Loucy (cell line): Measurements from ENCODE around the gene C5orf47.

Source experiments
- H2AFZ ChIP-seq: fragments of 200-600 bp; sonication (generic); 2 replicates; pipeline ENCODE4 v1.6.0; 2016; ENCODE audit warnings: antibody characterized with exemption, mild to moderate bottlenecking, low read length, moderate library complexity
- H3F3A ChIP-seq: fragments of 200-600 bp; 2 replicates; pipeline ENCODE4 v1.6.0; 2016; ENCODE audit warnings: antibody characterized with exemption, low read depth, mild to moderate bottlenecking
- H3K27me3 ChIP-seq: fragments of 200-600 bp; sonication (generic); 2 replicates; pipeline ENCODE4 v1.6.1; 2014; ENCODE audit warnings: low read length, mild to moderate bottlenecking; ENCODE audit not compliant: insufficient read depth, poor library complexity, severe bottlenecking
- H3K36me3 ChIP-seq: fragments of 200-600 bp; sonication (generic); 2 replicates; pipeline ENCODE4 v1.6.1; 2016; ENCODE audit warnings: low read length; ENCODE audit not compliant: insufficient read depth
- H3K4me1 ChIP-seq: fragments of 200-600 bp; sonication (generic); 2 replicates; pipeline ENCODE4 v1.5.1; 2014; ENCODE audit warnings: low read length, mild to moderate bottlenecking; ENCODE audit not compliant: insufficient read depth, poor library complexity, severe bottlenecking
- H3K4me2 ChIP-seq: fragments of 200-600 bp; sonication (generic); 2 replicates; pipeline ENCODE4 v1.6.0; 2014; ENCODE audit warnings: antibody characterized with exemption, low read length, low read depth, mild to moderate bottlenecking; ENCODE audit not compliant: poor library complexity, severe bottlenecking
- H3K4me3 ChIP-seq: fragments of 200-600 bp; sonication (generic); 2 replicates; pipeline ENCODE4 v1.5.1; 2014; ENCODE audit warnings: low read length, mild to moderate bottlenecking, mixed read lengths; ENCODE audit not compliant: poor library complexity, severe bottlenecking
- H3K79me2 ChIP-seq: fragments of 200-600 bp; sonication (generic); 2 replicates; pipeline ENCODE4 v1.6.1; 2014; ENCODE audit warnings: low read length; ENCODE audit not compliant: insufficient read depth
- H3K9ac ChIP-seq: fragments of 200-600 bp; sonication (generic); 2 replicates; pipeline ENCODE4 v1.6.0; 2014; ENCODE audit warnings: mild to moderate bottlenecking, low read depth, low read length, moderate library complexity; ENCODE audit not compliant: poor library complexity, severe bottlenecking
- H3K9me2 ChIP-seq: fragments of 200-600 bp; sonication (generic); replicated peaks from 2 replicates; pipeline ENCODE4 v1.6.1; 2016; ENCODE audit warnings: low read depth, low read length, mixed read lengths
- H3K9me3 ChIP-seq: fragments of 200-600 bp; sonication (generic); 2 replicates; pipeline ENCODE4 v1.6.1; 2014; ENCODE audit warnings: mild to moderate bottlenecking, antibody characterized with exemption, low read length, low read depth; ENCODE audit not compliant: insufficient read depth
- H4K20me1 ChIP-seq: fragments of 200-600 bp; sonication (generic); 2 replicates; pipeline ENCODE4 v1.6.0; 2014; ENCODE audit warnings: antibody characterized with exemption, low read length, mild to moderate bottlenecking; ENCODE audit not compliant: insufficient read depth, poor library complexity, severe bottlenecking
- EZH2phosphoT487 ChIP-seq: fragments of 200-600 bp; IDR thresholded peaks from 2 replicates; pipeline ENCODE4 v1.6.1; 2018; ENCODE audit warnings: antibody characterized with exemption, mild to moderate bottlenecking, moderate library complexity, borderline replicate concordance
- TF ChIP-seq, protein P1 (sequence below): fragments of 200-600 bp; sonication (generic); conservative IDR thresholded peaks from 2 replicates; pipeline ENCODE4 v1.5.1; 2014; ENCODE audit warnings: mild to moderate bottlenecking, antibody characterized with exemption, low read length

C5orf47 gene

DNA sequence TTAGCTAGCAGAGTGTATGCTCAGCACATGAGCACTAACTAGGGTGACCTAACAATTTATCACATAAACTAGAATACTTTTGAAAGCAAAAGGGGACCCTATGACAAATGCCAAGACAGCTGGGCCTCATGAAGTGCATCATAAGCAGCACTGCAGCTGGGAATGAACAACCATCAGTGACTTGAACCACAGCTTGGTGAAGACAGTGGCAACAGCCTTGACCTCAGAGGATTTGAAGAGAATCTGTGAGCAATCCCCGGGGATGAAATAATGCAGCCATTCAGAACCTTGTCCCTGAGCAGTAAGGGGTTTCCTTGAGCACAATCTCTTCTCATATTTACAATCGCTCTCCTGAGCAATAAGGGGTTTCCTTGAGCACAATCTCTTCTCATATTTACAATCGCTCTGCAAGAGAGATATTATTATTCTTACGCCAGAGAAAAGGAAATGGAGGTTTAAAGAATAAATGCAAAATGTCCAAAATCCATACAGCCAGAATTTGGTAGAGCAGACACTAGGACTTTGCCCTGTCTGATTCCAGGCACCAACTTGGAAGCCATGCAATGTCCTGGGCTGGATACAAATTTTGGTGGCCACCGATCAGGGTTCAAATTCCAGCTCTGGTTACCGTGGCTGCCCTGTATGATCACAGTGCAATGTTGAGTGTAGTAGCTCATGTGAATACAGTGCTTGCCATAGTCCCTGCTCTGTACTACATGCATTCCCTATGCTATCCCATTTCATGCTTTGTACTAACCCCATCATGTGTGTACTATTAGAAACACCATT, 55.7 kb downstream of the C5orf47 start:
- Histone ChIP-seq H3K9me2 (no peaks in the 10 kb centered on the region), H3K79me2 (no peaks in the 10 kb centered on the region), H3K9me3 (no peaks in the 10 kb centered on the region), H4K20me1 (no peaks in the 10 kb centered on the region), H3F3A (no peaks in the 10 kb centered on the region), H3K36me3 (no peaks in the 10 kb centered on the region), H3K4me1 (no peaks in the 10 kb centered on the region), H3K27me3 (no peaks in the 10 kb centered on the region), H2AFZ (no peak overlapping the region), H3K4me2 (no peak overlapping the region), H3K9ac (no peak overlapping the region), H3K4me3 (no peak overlapping the region)
- TF ChIP-seq, protein P1, sequence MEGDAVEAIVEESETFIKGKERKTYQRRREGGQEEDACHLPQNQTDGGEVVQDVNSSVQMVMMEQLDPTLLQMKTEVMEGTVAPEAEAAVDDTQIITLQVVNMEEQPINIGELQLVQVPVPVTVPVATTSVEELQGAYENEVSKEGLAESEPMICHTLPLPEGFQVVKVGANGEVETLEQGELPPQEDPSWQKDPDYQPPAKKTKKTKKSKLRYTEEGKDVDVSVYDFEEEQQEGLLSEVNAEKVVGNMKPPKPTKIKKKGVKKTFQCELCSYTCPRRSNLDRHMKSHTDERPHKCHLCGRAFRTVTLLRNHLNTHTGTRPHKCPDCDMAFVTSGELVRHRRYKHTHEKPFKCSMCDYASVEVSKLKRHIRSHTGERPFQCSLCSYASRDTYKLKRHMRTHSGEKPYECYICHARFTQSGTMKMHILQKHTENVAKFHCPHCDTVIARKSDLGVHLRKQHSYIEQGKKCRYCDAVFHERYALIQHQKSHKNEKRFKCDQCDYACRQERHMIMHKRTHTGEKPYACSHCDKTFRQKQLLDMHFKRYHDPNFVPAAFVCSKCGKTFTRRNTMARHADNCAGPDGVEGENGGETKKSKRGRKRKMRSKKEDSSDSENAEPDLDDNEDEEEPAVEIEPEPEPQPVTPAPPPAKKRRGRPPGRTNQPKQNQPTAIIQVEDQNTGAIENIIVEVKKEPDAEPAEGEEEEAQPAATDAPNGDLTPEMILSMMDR: no peak
- TF ChIP-seq EZH2phosphoT487: no peak

DNA sequence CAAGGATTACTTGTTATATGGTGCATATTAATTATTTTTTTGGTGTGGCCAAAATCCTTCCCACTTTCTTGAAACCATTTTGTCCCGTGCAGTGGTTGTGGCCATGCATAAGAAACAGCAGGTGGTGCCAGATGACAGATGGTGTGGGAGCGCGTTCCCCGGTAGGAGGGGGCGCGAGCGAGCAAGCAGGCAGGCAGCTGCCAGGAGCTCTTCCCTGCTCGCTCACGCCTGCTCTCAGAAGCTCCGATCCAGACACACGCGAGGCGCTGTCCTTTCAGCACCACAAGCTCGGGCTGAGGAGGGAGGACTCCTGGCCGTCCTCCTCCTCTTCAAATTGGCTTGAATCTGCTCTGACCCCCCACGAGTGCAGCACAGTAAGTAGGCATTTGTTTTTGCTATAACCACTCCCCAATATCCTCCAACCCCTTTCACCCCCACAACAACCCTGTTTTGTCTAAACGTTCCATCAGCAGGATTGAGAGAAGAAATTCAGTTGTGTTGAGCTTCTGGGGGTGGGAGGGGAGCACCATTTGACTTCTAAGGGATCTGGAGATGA, 56.6 kb downstream of the C5orf47 start, which contains the start of gene NSG2:
Gene NSG2 (plus strand): TSS at position 237 of the 556 bp plus-strand sequence. CDS start 1,050 bp downstream, outside the sequence.
- no peaks in the 10 kb centered on the region for H3K4me1 ChIP-seq
- no peak for TF ChIP-seq EZH2phosphoT487
- TF ChIP-seq, protein P1: peak; percentile 67
- H4K20me1 ChIP-seq: no peaks in the 10 kb centered on the region
- no peak within 1 kb of the TSS for H2AFZ ChIP-seq
- H3K9me3 ChIP-seq: no peaks in the 10 kb centered on the region
- no peak within 1 kb of the TSS for H3K4me2 ChIP-seq
- no peaks in the 10 kb centered on the region for H3F3A ChIP-seq
- H3K79me2 ChIP-seq: no peaks in the 10 kb centered on the region
- H3K4me3 ChIP-seq: no peak within 1 kb of the TSS
- H3K9me2 ChIP-seq: no peaks in the 10 kb centered on the region
- H3K9ac ChIP-seq: no peak within 1 kb of the TSS
- H3K36me3 ChIP-seq: no peaks in the 10 kb centered on the region
- no peaks in the 10 kb centered on the region for H3K27me3 ChIP-seq

DNA sequence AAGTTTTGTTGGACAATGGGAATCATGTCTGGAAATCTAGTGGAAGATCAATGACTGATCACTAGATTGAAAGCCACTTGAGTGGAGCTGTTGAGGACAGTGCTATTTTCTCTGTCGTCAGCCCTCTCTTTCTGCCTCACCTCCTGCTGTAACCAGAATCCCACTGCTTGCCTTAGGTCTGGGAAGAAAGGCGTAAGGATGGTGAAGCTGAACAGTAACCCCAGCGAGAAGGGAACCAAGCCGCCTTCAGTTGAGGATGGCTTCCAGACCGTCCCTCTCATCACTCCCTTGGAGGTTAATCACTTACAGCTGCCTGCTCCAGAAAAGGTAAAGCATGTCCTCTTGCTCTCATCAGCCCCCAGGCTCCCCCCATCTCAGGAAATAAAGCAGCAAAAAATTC, 57.6 kb downstream of the C5orf47 start:
- H3K36me3 ChIP-seq: no peaks in the 10 kb centered on the region
- H3K9me2 ChIP-seq: no peaks in the 10 kb centered on the region
- no peaks in the 10 kb centered on the region for H3K4me1 ChIP-seq
- H3K9ac ChIP-seq: no peak overlapping the region
- no peaks in the 10 kb centered on the region for H3K79me2 ChIP-seq
- no peak for TF ChIP-seq EZH2phosphoT487
- TF ChIP-seq, protein P1: no peak
- H4K20me1 ChIP-seq: no peaks in the 10 kb centered on the region
- H3F3A ChIP-seq: no peaks in the 10 kb centered on the region
- H2AFZ ChIP-seq: no peak overlapping the region
- H3K4me2 ChIP-seq: no peak overlapping the region
- no peaks in the 10 kb centered on the region for H3K27me3 ChIP-seq
- H3K4me3 ChIP-seq: no peak overlapping the region
- H3K9me3 ChIP-seq: no peaks in the 10 kb centered on the region
